Spleen (tissue), 7 donors: ENCODE results near the gene IL31.

Experiments
- CTCF ChIP-seq, 11 experiments: fragments of 200-600 bp in 7 of 11; fragments of 450-650 bp in 4 of 11; sonication (generic) in 4 of 11; IDR thresholded peaks in 8 of 11; conservative IDR thresholded peaks in 3 of 11; 1 replicate in 7 of 11; 2 replicates in 4 of 11; pipeline versions ENCODE4 v1.4.0 to v1.8.0; 2016 to 2021; ENCODE audit warnings: antibody characterized with exemption in 11 of 11, inconsistent platforms in 4 of 11, mild to moderate bottlenecking in 1 of 11
- POLR2A ChIP-seq, 3 donors: fragments of 450-650 bp; IDR thresholded peaks; one replicate each; pipeline ENCODE4 v1.5.1; 2017; ENCODE audit warnings: antibody characterized with exemption in 3 of 3, mild to moderate bottlenecking in 1 of 3
- POLR2AphosphoS5 ChIP-seq, 3 donors: sonication (generic); formaldehyde crosslinking; IDR thresholded peaks; one replicate each; pipeline ENCODE4 v1.5.1; 2017; ENCODE audit warnings: antibody characterized with exemption in 3 of 3
- donor health status: DM: no; HTN: no; CAD: no; lungs with moderate emphysema.
- donor health status: DM: no; HTN: no; CAD: no.
- donor health status: DM: no; HTN: no; CAD: no.

GRCh38 chr12:122123761-122124145, 50.3 kb downstream of the IL31 start:
- TF ChIP-seq CTCF (IDR thresholded peaks at IDR 0.05 in 8 of 11, conservative IDR thresholded peaks at IDR 0.05 in 3 of 11) (no peak), POLR2AphosphoS5 (IDR thresholded peaks at IDR 0.05) (no peak), POLR2A (IDR thresholded peaks at IDR 0.05) (no peak)
